Raji (cell line): ENCODE results near the gene ARAP2.

Source experiments
- POLR2A ChIP-seq: IDR thresholded peaks from 2 replicates; pipeline ENCODE4 v1.6.1; 2011; ENCODE audit warnings: low read depth, low read length, control low read depth; ENCODE audit not compliant: insufficient read depth

ARAP2 gene

GRCh38 chr4:36065274-36065871, 178.9 kb downstream of the ARAP2 start:
- no peak for TF ChIP-seq POLR2A

- no peak for TF ChIP-seq POLR2A
Measured at GRCh38 chr4:36064117-36064516, 180.2 kb downstream of the ARAP2 start.

- no peak for TF ChIP-seq POLR2A
Measured at GRCh38 chr4:36056136-36056535, 188.2 kb downstream of the ARAP2 start.

DNA sequence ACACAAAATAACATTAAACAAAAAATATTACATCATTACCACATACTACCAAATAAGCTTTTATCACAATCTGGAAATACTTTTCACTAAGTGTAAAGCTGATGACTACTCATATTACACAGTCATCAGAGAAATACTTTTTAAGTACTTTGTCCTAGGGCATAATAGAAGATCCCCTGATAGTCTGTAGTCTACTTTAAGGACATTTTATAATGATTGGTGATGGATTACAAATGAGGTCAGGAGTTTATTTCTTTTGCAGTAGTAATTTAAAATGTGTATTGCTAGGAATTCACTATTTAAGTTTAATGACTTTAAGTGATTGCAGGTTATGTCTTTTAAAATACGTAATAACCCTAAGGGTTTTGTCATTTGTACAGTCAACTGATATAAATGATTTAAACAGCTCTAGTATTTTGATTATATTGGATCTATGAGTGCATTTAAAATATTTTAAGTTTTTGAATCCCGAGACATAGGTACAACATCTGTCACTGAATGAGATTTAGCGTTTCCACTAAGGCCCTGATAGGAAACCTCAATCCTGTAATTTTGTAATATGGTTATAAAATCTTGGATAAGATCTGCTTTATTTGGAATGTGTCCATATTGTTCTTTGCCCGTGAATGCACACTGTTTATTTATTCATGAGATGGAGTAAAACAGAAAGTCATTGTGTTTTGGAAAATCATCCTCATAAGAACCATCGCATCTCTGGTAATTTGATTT, 189.5 kb downstream of the ARAP2 start:
- no peak for TF ChIP-seq POLR2A

- no peak for TF ChIP-seq POLR2A
Measured at GRCh38 chr4:36053930-36054329, 190.4 kb downstream of the ARAP2 start.

DNA sequence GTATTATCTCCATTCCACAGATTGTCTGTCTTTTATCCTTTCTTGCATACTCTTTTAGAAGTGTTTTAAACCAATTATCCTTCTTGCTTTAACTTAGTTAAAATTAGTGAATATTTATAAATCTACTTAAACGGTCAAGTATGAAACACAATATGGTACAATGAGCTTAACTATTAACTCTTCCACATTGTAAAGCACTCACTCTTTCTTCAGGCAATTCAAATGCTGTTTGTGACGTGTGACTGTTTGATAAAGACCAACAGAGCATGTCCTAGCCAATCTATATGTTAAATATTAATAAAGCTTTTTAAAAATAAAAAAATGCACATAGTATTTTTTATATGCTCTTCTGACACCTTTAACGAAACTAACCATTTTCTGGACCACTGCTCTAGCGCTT, 192.7 kb downstream of the ARAP2 start:
- no peak for TF ChIP-seq POLR2A

DNA sequence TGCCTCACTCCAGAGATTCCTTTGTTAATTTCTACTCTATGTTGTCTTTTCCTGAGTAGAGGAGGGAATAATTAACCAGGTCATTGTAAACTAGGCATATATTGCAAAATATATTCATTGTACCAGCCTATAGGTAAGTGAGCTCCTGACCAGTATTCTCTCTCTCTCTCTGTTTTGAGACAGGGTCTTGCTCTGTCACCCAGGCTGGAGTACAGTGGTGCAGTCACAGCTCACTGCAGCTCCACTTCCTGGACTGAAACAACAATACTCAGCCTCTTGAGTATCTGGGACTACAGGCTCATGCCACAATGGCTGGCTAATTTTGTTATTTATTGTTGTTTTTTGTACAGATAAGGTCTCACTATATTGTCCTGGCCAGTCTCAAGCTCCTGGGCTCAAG, 198.3 kb downstream of the ARAP2 start:
- no peak for TF ChIP-seq POLR2A

GRCh38 chr4:36043901-36044300, 200.4 kb downstream of the ARAP2 start:
- no peak for TF ChIP-seq POLR2A

DNA sequence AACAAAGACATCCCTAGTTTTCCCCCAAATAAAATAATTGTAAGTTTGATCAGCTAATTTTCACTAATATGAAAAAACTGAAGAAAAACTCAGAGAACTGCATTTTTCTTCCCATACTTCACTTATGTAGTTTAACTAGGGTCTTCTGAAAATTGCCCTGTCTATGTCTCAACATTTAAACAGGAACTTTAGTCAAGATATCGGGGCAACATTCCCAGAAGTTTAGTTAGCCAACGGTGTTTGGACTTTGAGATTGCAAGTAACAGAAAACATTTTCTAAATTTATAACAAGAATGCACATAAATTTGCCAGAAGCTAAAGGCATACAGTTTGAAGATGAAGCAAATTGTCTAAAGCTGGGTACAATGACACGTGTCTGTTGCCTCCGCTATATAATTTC, 201.1 kb downstream of the ARAP2 start:
- no peak for TF ChIP-seq POLR2A

GRCh38 chr4:36042122-36042970, 202.0 kb downstream of the ARAP2 start:
- no peak for TF ChIP-seq POLR2A

- no peak for TF ChIP-seq POLR2A
Measured at GRCh38 chr4:36041340-36041739, 203.0 kb downstream of the ARAP2 start.

DNA sequence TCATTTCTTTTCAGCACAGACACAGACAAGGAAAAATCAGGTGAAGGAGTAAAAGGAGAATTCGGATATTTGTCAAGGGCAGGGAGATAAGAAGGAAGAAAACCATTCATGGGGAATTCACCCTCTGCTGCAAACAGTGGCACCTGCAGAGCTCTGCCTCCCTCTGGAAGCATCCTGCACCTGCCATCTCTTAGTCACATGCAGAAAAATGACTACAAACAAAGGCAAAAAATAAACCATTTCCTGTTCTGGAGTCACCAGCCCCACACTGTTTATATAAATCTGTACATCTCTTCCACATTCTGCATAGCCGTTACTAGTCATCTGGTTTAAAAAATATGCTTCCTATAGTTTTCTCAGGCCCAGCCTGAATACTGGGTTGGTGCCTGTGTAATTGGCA, 205.3 kb downstream of the ARAP2 start:
- TF ChIP-seq POLR2A, result no peak

GRCh38 chr4:36038491-36038890, 205.8 kb downstream of the ARAP2 start:
- no peak for TF ChIP-seq POLR2A

DNA sequence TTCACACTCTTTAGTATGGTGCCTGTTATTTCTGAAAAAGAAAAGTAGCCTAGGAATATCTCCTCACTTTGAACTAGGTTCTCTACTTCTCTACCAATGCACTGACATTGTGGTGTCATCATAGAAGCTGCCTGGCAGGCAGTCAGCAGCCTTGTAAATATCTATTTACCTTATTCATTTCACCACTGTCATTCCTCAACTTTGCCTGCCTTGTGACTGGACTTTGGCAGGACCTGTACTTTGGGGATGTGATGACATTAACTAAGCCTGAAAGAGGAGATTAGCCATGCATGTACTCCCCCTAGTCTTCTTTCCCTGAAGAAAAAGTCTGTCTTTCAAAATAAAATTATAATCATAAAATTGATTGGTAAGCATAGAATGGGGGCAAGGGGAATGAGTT, 207.2 kb downstream of the ARAP2 start:
- no peak for TF ChIP-seq POLR2A

- no peak for TF ChIP-seq POLR2A
Measured at GRCh38 chr4:36029951-36030350, 214.4 kb downstream of the ARAP2 start.

DNA sequence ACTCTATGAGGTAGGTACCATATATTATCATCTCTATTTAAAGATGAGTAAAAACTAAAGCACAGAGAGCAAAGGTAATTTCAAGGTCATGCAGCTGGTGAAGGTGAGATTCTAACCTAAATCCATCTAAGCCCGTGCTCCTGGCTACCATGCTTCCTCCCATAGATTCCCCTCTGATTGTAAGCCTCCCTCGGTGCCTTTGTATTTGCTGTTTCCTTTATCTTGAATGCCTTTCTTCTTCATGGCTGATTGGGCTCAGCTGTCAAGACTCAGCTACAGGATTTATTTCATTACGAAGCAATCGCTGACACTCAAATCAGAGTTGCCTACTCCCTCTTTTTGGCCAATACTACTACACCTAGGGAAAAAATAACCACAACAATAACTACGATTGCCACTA, 217.1 kb downstream of the ARAP2 start:
- TF ChIP-seq POLR2A, result no peak
